SK-N-DZ (cell line): Measurements from ENCODE around the gene NACA.

Experiments
- DNase-seq: peaks from one replicate; pipeline ENCODE4 v3.0.0-alpha.2; 2015; ENCODE audit warnings: low spot score
- small RNA-seq, 2 experiments: library from RNA; depleted of rRNA; stranded (forward); fragments of <200 nt; gene quantifications; one replicate each; pipeline ENCODE3, GENCODE V24; 2014

Gene NACA

GRCh38 chr12:56688129-56688845, 36.8 kb downstream of the NACA start, which contains the start of gene PTGES3:
Gene PTGES3 (minus strand): TSS chr12:56688284. CDS start chr12:56687999, 285 bp downstream.
- DNase-seq = peak; percentile 98

GRCh38 chr12:56687223-56688128, 37.6 kb downstream of the NACA start:
- DNase-seq = peak; percentile 33

GRCh38 chr12:56684745-56685359, 40.2 kb downstream of the NACA start:
- no peak for DNase-seq

GRCh38 chr12:56682323-56682722, 42.8 kb downstream of the NACA start:
- DNase-seq = no peak

- DNase-seq = no peak
Observed at GRCh38 chr12:56679883-56680575, 45.1 kb downstream of the NACA start.

GRCh38 chr12:56678852-56679251, 46.2 kb downstream of the NACA start:
- DNase-seq = no peak

GRCh38 chr12:56677680-56678079, 47.4 kb downstream of the NACA start:
- no peak for DNase-seq

- DNase-seq = no peak
Observed at GRCh38 chr12:56676851-56677580, 48.1 kb downstream of the NACA start.

GRCh38 chr12:56671608-56672007, 53.5 kb downstream of the NACA start:
- no peak for DNase-seq

GRCh38 chr12:56670836-56671235, 54.3 kb downstream of the NACA start:
- DNase-seq = no peak

GRCh38 chr12:56668197-56668457, 57.0 kb downstream of the NACA start:
- DNase-seq = no peak

Small RNA genes lying within 50 kb of the gene (small RNA-seq; reads per million reads assigned to genes)
- 0 reads per million in 2 experiments for gene RN7SL809P
